GM23248 (cell line): ENCODE results near the gene NUP133.

Experiments
- EZH2 ChIP-seq: fragments of 200-600 bp; sonication (generic); IDR thresholded peaks from 2 replicates; pipeline ENCODE4 v1.6.1; 2018; ENCODE audit warnings: antibody characterized with exemption, mild to moderate bottlenecking; ENCODE audit not compliant: insufficient read depth, poor library complexity, severe bottlenecking
- EZH2phosphoT487 ChIP-seq: fragments of 200-600 bp; sonication (generic); IDR thresholded peaks from 2 replicates; pipeline ENCODE4 v1.6.1; 2018; ENCODE audit warnings: antibody characterized with exemption, moderate library complexity, mild to moderate bottlenecking, low read depth; ENCODE audit not compliant: insufficient read depth

DNA sequence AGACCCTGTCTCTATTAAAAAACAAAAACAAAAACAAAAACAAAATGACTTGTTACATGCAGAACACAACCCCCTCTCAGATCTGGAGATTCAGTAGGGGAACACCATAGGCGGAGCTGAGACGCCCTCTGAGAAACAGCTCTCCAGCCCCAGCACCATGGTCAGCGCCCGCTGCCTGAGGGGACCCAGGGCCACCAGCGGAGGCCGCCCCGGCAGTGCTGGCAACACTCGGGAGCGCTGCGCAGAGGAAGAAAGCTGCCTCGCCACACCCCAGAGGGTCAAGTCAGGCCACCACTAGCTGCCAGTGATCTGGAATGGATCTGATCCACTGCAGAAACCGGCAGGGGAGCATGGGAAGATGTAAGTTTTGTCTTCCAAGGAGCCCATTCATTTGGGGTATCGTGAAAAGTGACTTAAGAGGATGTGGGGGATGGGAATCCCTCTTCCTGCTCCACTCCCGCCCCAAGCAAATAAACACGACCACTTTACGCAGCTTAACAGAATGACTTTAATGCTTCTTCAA, 77.3 kb downstream of the NUP133 start:
- no peak for TF ChIP-seq EZH2
- TF ChIP-seq EZH2phosphoT487, result no peak
